ENCODE measurements around the gene SDHC. TPM values are rescaled to one million over a fixed set of nuclear protein-coding genes. Genes with fewer than 3 reads are reported as not detected.
A peak's percentile ranks its signal among the peaks of the same experiment; 100 is the strongest.

SDHC gene
- 296 and 353 TPM in 2 replicates for polyA plus RNA-seq (2011; rRNA removed)
- 175 and 217 TPM in 2 replicates for polyA plus RNA-seq (2012; cell fraction: cytosol; rRNA removed)
- polyA plus RNA-seq (2012; cell fraction: nucleus; rRNA removed), result 96.3 and 171 TPM in 2 replicates
- polyA plus RNA-seq (2017; fragmentation: RNase III; extraction: RNeasy Plus Mini Kit Qiagen cat#74134 plus additional on column Dnase treatment), result 302 to 325 TPM (median 323 TPM) in 3 replicates
- polyA minus RNA-seq (2011; rRNA and poly(A)+ RNA removed), result 111 and 118 TPM in 2 replicates

GRCh38 chr1:161314201-161314981 lies at the start of gene SDHC:
SDHC (plus strand) TSS chr1:161314381; CDS start chr1:161314406, 25 bp downstream.
- ATAC-seq (peak; percentile 98), DNase-seq (ENCODE audit: low read depth in 1 of 2, low spot score in 1 of 2) (peak; percentile 83 to 92), FAIRE-seq (no peak)
- peaks cover 7% of the 10 kb centered on the region; the same call in 2 of the 3 replicates for H3K4me1 ChIP-seq
- CTCF ChIA-PET, result interaction anchor here (0.7 to 2.8 kb wide), 8 partner anchors 10 to 89 kb away, joined by 3 to 9 read pairs (median 4); partner anchors contain the start of gene TOMM40L
- WGBS (ENCODE audit: missing lambda C conversion rate), result 1% methylated on average over 36 of the region's 45 CpGs
- TF ChIP-seq HOXA7 (CRISPR knock-in tag; IDR thresholded peaks at IDR 0.05), result no peak
- no peak for TF ChIP-seq POLR2AphosphoS2 (conservative IDR thresholded peaks at IDR 0.05; ENCODE audit: low read length)
- peak; percentile 82 for TF ChIP-seq USF2 (IDR thresholded peaks at IDR 0.05)
- no peak for TF ChIP-seq GATA3 (IDR thresholded peaks at IDR 0.05; ENCODE audit: borderline replicate concordance)
- no peak for TF ChIP-seq HOXB13 (CRISPR knock-in tag; IDR thresholded peaks at IDR 0.05; ENCODE audit: low read depth)
- TF ChIP-seq POLR2A (IDR thresholded peaks at IDR 0.05; ENCODE audit: low read length), result peak; percentile 94
- TF ChIP-seq EHF (CRISPR knock-in tag; IDR thresholded peaks at IDR 0.05), result no peak
- TF ChIP-seq BCL3 (IDR thresholded peaks at IDR 0.05), result peak; percentile 96
- TF ChIP-seq MAFK (IDR thresholded peaks at IDR 0.05; ENCODE audit: partially characterized antibody), result no peak
- TF ChIP-seq RCOR1 (IDR thresholded peaks at IDR 0.05; ENCODE audit: low read depth, low read length), result no peak
- TF ChIP-seq TFCP2L1 (CRISPR knock-in tag; IDR thresholded peaks at IDR 0.05), result no peak
- no peak for TF ChIP-seq REST (IDR thresholded peaks at IDR 0.05)
- TF ChIP-seq RARB (CRISPR knock-in tag; IDR thresholded peaks at IDR 0.05), result no peak
- no peak; the same call in 1 of the 2 replicates for TF ChIP-seq E2F6 (IDR thresholded peaks at IDR 0.05; ENCODE audit: borderline replicate concordance, low read depth)
- TF ChIP-seq NFE2L2 (conservative IDR thresholded peaks at IDR 0.05; ENCODE audit: low read length), result no peak
- TF ChIP-seq NR3C1 (IDR thresholded peaks at IDR 0.05), result no peak
- TF ChIP-seq JUNB (IDR thresholded peaks at IDR 0.05), result no peak
- TF ChIP-seq HDAC2 (IDR thresholded peaks at IDR 0.05), result no peak
- TF ChIP-seq EP300 (IDR thresholded peaks at IDR 0.05), result no peak
- peak; percentile 66 for TF ChIP-seq MAX (IDR thresholded peaks at IDR 0.05)
- peak; percentile 76 to 88 for TF ChIP-seq JUN (IDR thresholded peaks at IDR 0.05)
- no peak for TF ChIP-seq RAD21 (conservative IDR thresholded peaks at IDR 0.05 in 1 of 2, IDR thresholded peaks at IDR 0.05 in 1 of 2)
- no peak; the same call in 2 of the 3 replicates for TF ChIP-seq CTCF (IDR thresholded peaks at IDR 0.05)
- TF ChIP-seq CHD2 (IDR thresholded peaks at IDR 0.05; ENCODE audit: low read length, partially characterized antibody), result no peak
- no peak for TF ChIP-seq MYC (IDR thresholded peaks at IDR 0.05; ENCODE audit: borderline replicate concordance, low read length)
- peak; percentile 93 for TF ChIP-seq KDM5A (IDR thresholded peaks at IDR 0.05)
- TF ChIP-seq PHF8 (IDR thresholded peaks at IDR 0.05; ENCODE audit: borderline replicate concordance, low read depth), result peak; percentile 85; the same call in 1 of the 2 replicates
- TF ChIP-seq HOXB5 (CRISPR knock-in tag; IDR thresholded peaks at IDR 0.05), result no peak
- peak; percentile 80 for TF ChIP-seq MAZ (IDR thresholded peaks at IDR 0.05; ENCODE audit: borderline replicate concordance, low read depth, low read length)
- no peak for TF ChIP-seq FOSL2 (IDR thresholded peaks at IDR 0.05)
- TF ChIP-seq FOSL2 (CRISPR knock-in tag; IDR thresholded peaks at IDR 0.05), result no peak
- H3K27ac ChIP-seq, result peak within 1 kb of the TSS; percentile 83 to 96
- POLR2A ChIA-PET, result interaction anchor here (0.5 to 2.1 kb wide), 9 partner anchors 11 to 112 kb away, joined by 3 to 14 read pairs (median 4); partner anchors contain the start of genes NDUFS2, PCP4L1 and TOMM40L
- peak within 1 kb of the TSS; percentile 59 for H3K4me3 ChIP-seq
- H3K4me2 ChIP-seq, result peak within 1 kb of the TSS; percentile 93
- no peaks in the 10 kb centered on the region for H3K9me3 ChIP-seq

Data from A549 (cell line).